GM23338 (cell line): ENCODE measurements around the gene SLC38A10. TPM values are rescaled to one million over a fixed set of nuclear protein-coding genes. Genes with fewer than 3 reads are reported as not detected.

ENCODE experiments used
- ATAC-seq: fragments of 200-7000 bp; cut with Tn5 transposase; 3 replicates; pipeline ENCODE4 v1.9.1; 2020
- DNase-seq: peaks from one replicate; pipeline ENCODE4 v3.0.0-alpha.2; 2015; ENCODE audit warnings: low spot score
- H2AFZ ChIP-seq: fragments of 200-600 bp; sonication (generic); 2 replicates; pipeline ENCODE4 v1.8.0; 2016; ENCODE audit warnings: antibody characterized with exemption, mild to moderate bottlenecking, moderate library complexity
- H3F3A ChIP-seq: fragments of 200-600 bp; sonication (generic); replicated peaks from 2 replicates; pipeline ENCODE4 v1.8.0; 2017; ENCODE audit warnings: antibody characterized with exemption, mixed run types, low read depth
- H3K27ac ChIP-seq: fragments of 200-600 bp; sonication (generic); 2 replicates; pipeline ENCODE4 v1.6.1; 2016; ENCODE audit warnings: low read depth
- H3K27me3 ChIP-seq: fragments of 200-600 bp; sonication (generic); 2 replicates; pipeline ENCODE4 v1.8.0; 2016; ENCODE audit warnings: mild to moderate bottlenecking, mixed run types, moderate library complexity; ENCODE audit not compliant: insufficient read depth
- H3K36me3 ChIP-seq: fragments of 200-600 bp; sonication (generic); 2 replicates; pipeline ENCODE4 v1.8.0; 2016; ENCODE audit warnings: mild to moderate bottlenecking; ENCODE audit not compliant: insufficient read depth
- H3K4me1 ChIP-seq: fragments of 200-600 bp; sonication (generic); 2 replicates; pipeline ENCODE4 v1.8.0; 2016; ENCODE audit warnings: mild to moderate bottlenecking, moderate library complexity; ENCODE audit not compliant: insufficient read depth
- H3K4me2 ChIP-seq: fragments of 200-600 bp; sonication (generic); 2 replicates; pipeline ENCODE4 v1.7.1; 2017; ENCODE audit warnings: mixed run types
- H3K4me3 ChIP-seq: fragments of 200-600 bp; sonication (generic); 2 replicates; pipeline ENCODE4 v1.6.1; 2016; ENCODE audit warnings: mixed run types
- H3K79me2 ChIP-seq: fragments of 200-600 bp; sonication (generic); replicated peaks from 2 replicates; pipeline ENCODE4 v1.8.0; 2017; ENCODE audit warnings: mild to moderate bottlenecking; ENCODE audit not compliant: insufficient read depth
- H3K9me2 ChIP-seq: fragments of 200-600 bp; sonication (generic); 2 replicates; pipeline ENCODE4 v1.8.0; 2017; ENCODE audit not compliant: insufficient read depth
- H4K20me1 ChIP-seq: fragments of 200-600 bp; sonication (generic); replicated peaks from 2 replicates; pipeline ENCODE4 v1.8.0; 2017; ENCODE audit warnings: mild to moderate bottlenecking; ENCODE audit not compliant: insufficient read depth
- H3K27ac Mint-ChIP-seq: 2 replicates; pipeline ENCODE4 v1.8.0; 2020; ENCODE audit warnings: inconsistent platforms, mild to moderate bottlenecking, moderate library complexity, mixed read lengths
- H3K27me3 Mint-ChIP-seq: 3 replicates; pipeline ENCODE4 v1.8.0; 2022; ENCODE audit warnings: low read depth, mild to moderate bottlenecking, moderate library complexity, mixed read lengths, inconsistent platforms; ENCODE audit not compliant: insufficient read depth, poor library complexity
- H3K36me3 Mint-ChIP-seq: 3 replicates; pipeline ENCODE4 v1.8.0; 2021; ENCODE audit warnings: low read depth, mild to moderate bottlenecking, inconsistent platforms, moderate library complexity, mixed read lengths
- H3K4me1 Mint-ChIP-seq: 3 replicates; pipeline ENCODE4 v1.8.0; 2020; ENCODE audit warnings: mild to moderate bottlenecking, inconsistent platforms, mixed read lengths
- H3K4me3 Mint-ChIP-seq: 3 replicates; pipeline ENCODE4 v1.8.0; 2021; ENCODE audit warnings: moderate library complexity, mild to moderate bottlenecking, inconsistent platforms, mixed read lengths
- H3K9me3 Mint-ChIP-seq: 3 replicates; pipeline ENCODE4 v1.8.0; 2020; ENCODE audit warnings: moderate library complexity, mild to moderate bottlenecking, inconsistent platforms, mixed read lengths
- CREB1 ChIP-seq: fragments of 250-450 bp; sonication (Bioruptor Pico); IDR thresholded peaks from 2 replicates; pipeline ENCODE4 v1.5.0; 2020; ENCODE audit warnings: low read depth, mild to moderate bottlenecking, moderate library complexity
- CTCF ChIP-seq, 2 experiments: fragments of 200-600 bp in 1 of 2; sonication (generic) in 1 of 2; conservative IDR thresholded peaks; 2 replicates each; pipeline versions ENCODE4 v1.5.1 to v1.6.1; 2016 to 2017; ENCODE audit warnings: antibody characterized with exemption in 2 of 2, low read depth in 2 of 2, mild to moderate bottlenecking in 2 of 2, moderate library complexity in 1 of 2
- EZH2 ChIP-seq: fragments of 200-600 bp; sonication (generic); IDR thresholded peaks from one replicate; pipeline ENCODE4 v1.8.0; 2017; ENCODE audit warnings: antibody characterized with exemption, mild to moderate bottlenecking, low read depth; ENCODE audit not compliant: unreplicated experiment
- EZH2phosphoT487 ChIP-seq: fragments of 200-600 bp; sonication (generic); IDR thresholded peaks from one replicate; pipeline ENCODE4 v1.8.1; 2018; ENCODE audit warnings: antibody characterized with exemption; ENCODE audit not compliant: unreplicated experiment
- JUNB ChIP-seq: IDR thresholded peaks from one replicate; pipeline ENCODE4 v1.6.1; 2016; ENCODE audit warnings: antibody characterized with exemption; ENCODE audit not compliant: unreplicated experiment
- NANOG ChIP-seq: IDR thresholded peaks from 2 replicates; pipeline ENCODE4 v1.6.1; 2016; ENCODE audit warnings: antibody characterized with exemption, borderline replicate concordance
- POLR2AphosphoS5 ChIP-seq: IDR thresholded peaks from 2 replicates; pipeline ENCODE4 v1.6.1; 2016; ENCODE audit warnings: antibody characterized with exemption, low read depth
- STAT1 ChIP-seq: IDR thresholded peaks from one replicate; pipeline ENCODE4 v1.6.1; 2016; ENCODE audit warnings: antibody characterized with exemption; ENCODE audit not compliant: unreplicated experiment
- ZNF114 ChIP-seq: fragments of 250-450 bp; sonication (Bioruptor Pico); IDR thresholded peaks from 2 replicates; pipeline ENCODE4 v1.5.0; 2020; ENCODE audit warnings: mild to moderate bottlenecking, moderate library complexity
- ZNF331 ChIP-seq: fragments of 250-450 bp; sonication (Bioruptor Pico); IDR thresholded peaks from 2 replicates; pipeline ENCODE4 v1.5.0; 2020; ENCODE audit warnings: low read depth, mild to moderate bottlenecking, moderate library complexity
- ZNF462 ChIP-seq: fragments of 250-450 bp; sonication (Bioruptor Pico); IDR thresholded peaks from 2 replicates; pipeline ENCODE4 v1.5.0; 2020; ENCODE audit warnings: mild to moderate bottlenecking, moderate library complexity
- polyA plus RNA-seq: library from polyadenylated mRNA; unstranded; fragments of >200 nt; fragmentation: Nextera tagmentation; extraction: Ambion mirVana; gene quantifications from 2 replicates; pipeline ENCODE4 v1.2.1, GENCODE V29; 2016
- total RNA-seq: library from RNA; depleted of rRNA; stranded (reverse); fragments of >200 nt; shearing (Covaris generic); gene quantifications from 2 replicates; pipeline ENCODE4 v1.2.3, GENCODE V29; 2014
- TF ChIP-seq, protein P1 (sequence below): IDR thresholded peaks from 2 replicates; pipeline ENCODE4 v1.6.1; 2016; ENCODE audit warnings: antibody characterized with exemption
- TF ChIP-seq, protein P2 (sequence below): IDR thresholded peaks from one replicate; pipeline ENCODE4 v1.6.1; 2018; ENCODE audit warnings: antibody characterized with exemption; ENCODE audit not compliant: unreplicated experiment

The SLC38A10 gene
- total and polyA plus RNA-seq, 2 experiments from 2014 or later: 17.1 to 55.8 TPM

GRCh38 chr17:81200201-81200600, 94.9 kb downstream of the SLC38A10 start:
- no peaks in the 10 kb centered on the region for H3K9me2 ChIP-seq
- Mint-ChIP-seq H3K9me3 (no peaks in the 10 kb centered on the region), H3K4me1 (no peaks in the 10 kb centered on the region), H3K4me3 (no peak overlapping the region), H3K27ac (no peak overlapping the region), H3K27me3 (peaks cover 6% of the 10 kb centered on the region), H3K36me3 (peaks cover 7% of the 10 kb centered on the region; the same call in 2 of the 3 replicates)
- H3K27me3 ChIP-seq: no peaks in the 10 kb centered on the region
- ATAC-seq: no peak
- H3K27ac ChIP-seq: no peak overlapping the region
- no peak overlapping the region for H3K4me2 ChIP-seq
- H3F3A ChIP-seq: no peaks in the 10 kb centered on the region
- H4K20me1 ChIP-seq: no peaks in the 10 kb centered on the region
- no peaks in the 10 kb centered on the region for H3K4me1 ChIP-seq
- no peak overlapping the region for H2AFZ ChIP-seq
- H3K79me2 ChIP-seq: no peaks in the 10 kb centered on the region
- no peaks in the 10 kb centered on the region; the same call in 1 of the 2 replicates for H3K36me3 ChIP-seq
- no peak overlapping the region for H3K4me3 ChIP-seq
- no peak for DNase-seq
- TF ChIP-seq EZH2 (no peak), STAT1 (no peak), CTCF (conservative IDR thresholded peaks at IDR 0.05; ENCODE audit: low read depth in 2 of 2) (no peak), CREB1 (no peak), EZH2phosphoT487 (no peak), JUNB (no peak), ZNF462 (CRISPR knock-in tag) (no peak), ZNF114 (CRISPR knock-in tag) (no peak), POLR2AphosphoS5 (no peak), ZNF331 (CRISPR knock-in tag) (no peak), NANOG (no peak)
- TF ChIP-seq, protein P1, sequence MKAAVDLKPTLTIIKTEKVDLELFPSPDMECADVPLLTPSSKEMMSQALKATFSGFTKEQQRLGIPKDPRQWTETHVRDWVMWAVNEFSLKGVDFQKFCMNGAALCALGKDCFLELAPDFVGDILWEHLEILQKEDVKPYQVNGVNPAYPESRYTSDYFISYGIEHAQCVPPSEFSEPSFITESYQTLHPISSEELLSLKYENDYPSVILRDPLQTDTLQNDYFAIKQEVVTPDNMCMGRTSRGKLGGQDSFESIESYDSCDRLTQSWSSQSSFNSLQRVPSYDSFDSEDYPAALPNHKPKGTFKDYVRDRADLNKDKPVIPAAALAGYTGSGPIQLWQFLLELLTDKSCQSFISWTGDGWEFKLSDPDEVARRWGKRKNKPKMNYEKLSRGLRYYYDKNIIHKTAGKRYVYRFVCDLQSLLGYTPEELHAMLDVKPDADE: no peak
- TF ChIP-seq, protein P2, sequence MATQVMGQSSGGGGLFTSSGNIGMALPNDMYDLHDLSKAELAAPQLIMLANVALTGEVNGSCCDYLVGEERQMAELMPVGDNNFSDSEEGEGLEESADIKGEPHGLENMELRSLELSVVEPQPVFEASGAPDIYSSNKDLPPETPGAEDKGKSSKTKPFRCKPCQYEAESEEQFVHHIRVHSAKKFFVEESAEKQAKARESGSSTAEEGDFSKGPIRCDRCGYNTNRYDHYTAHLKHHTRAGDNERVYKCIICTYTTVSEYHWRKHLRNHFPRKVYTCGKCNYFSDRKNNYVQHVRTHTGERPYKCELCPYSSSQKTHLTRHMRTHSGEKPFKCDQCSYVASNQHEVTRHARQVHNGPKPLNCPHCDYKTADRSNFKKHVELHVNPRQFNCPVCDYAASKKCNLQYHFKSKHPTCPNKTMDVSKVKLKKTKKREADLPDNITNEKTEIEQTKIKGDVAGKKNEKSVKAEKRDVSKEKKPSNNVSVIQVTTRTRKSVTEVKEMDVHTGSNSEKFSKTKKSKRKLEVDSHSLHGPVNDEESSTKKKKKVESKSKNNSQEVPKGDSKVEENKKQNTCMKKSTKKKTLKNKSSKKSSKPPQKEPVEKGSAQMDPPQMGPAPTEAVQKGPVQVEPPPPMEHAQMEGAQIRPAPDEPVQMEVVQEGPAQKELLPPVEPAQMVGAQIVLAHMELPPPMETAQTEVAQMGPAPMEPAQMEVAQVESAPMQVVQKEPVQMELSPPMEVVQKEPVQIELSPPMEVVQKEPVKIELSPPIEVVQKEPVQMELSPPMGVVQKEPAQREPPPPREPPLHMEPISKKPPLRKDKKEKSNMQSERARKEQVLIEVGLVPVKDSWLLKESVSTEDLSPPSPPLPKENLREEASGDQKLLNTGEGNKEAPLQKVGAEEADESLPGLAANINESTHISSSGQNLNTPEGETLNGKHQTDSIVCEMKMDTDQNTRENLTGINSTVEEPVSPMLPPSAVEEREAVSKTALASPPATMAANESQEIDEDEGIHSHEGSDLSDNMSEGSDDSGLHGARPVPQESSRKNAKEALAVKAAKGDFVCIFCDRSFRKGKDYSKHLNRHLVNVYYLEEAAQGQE: no peak
